SK-N-SH treated with all-trans-retinoic acid at 6 μM for 48 hours (cell line): ENCODE measurements around the gene KCNB1.

Experiments used
- ARNTL ChIP-seq: fragments of 450-650 bp; formaldehyde crosslinking; IDR thresholded peaks from 2 replicates; pipeline ENCODE4 v1.5.0; 2020; ENCODE audit warnings: low read depth, mild to moderate bottlenecking, moderate library complexity, borderline replicate concordance
- CSDC2 ChIP-seq: fragments of 250-450 bp; sonication (Bioruptor Pico); IDR thresholded peaks from 2 replicates; pipeline ENCODE4 v1.5.0; 2020; ENCODE audit warnings: mild to moderate bottlenecking, moderate library complexity
- GLIS3 ChIP-seq: fragments of 250-450 bp; sonication (Bioruptor Pico); IDR thresholded peaks from 2 replicates; pipeline ENCODE4 v1.5.0; 2020; ENCODE audit warnings: mild to moderate bottlenecking, moderate library complexity
- OSR1 ChIP-seq: fragments of 250-450 bp; sonication (Bioruptor Pico); IDR thresholded peaks from 2 replicates; pipeline ENCODE4 v1.8.0; 2022; ENCODE audit warnings: moderate library complexity, mild to moderate bottlenecking, inconsistent platforms
- PATZ1 ChIP-seq: fragments of 250-450 bp; sonication (Bioruptor Pico); IDR thresholded peaks from 2 replicates; pipeline ENCODE4 v1.8.0; 2020; ENCODE audit warnings: mild to moderate bottlenecking, moderate library complexity, borderline replicate concordance
- TCF4 ChIP-seq: fragments of 250-450 bp; sonication (Bioruptor Pico); IDR thresholded peaks from 2 replicates; pipeline ENCODE4 v1.8.0; 2021; ENCODE audit warnings: mild to moderate bottlenecking, moderate library complexity, borderline replicate concordance
- TOX ChIP-seq: fragments of 250-450 bp; sonication (Bioruptor Pico); IDR thresholded peaks from 2 replicates; pipeline ENCODE4 v1.8.0; 2021; ENCODE audit warnings: mild to moderate bottlenecking, moderate library complexity, borderline replicate concordance
- TF ChIP-seq, protein P1 (sequence below): fragments of 250-450 bp; sonication (Bioruptor Pico); IDR thresholded peaks from 2 replicates; pipeline ENCODE4 v1.5.1; 2021; ENCODE audit warnings: mild to moderate bottlenecking, moderate library complexity

DNA sequence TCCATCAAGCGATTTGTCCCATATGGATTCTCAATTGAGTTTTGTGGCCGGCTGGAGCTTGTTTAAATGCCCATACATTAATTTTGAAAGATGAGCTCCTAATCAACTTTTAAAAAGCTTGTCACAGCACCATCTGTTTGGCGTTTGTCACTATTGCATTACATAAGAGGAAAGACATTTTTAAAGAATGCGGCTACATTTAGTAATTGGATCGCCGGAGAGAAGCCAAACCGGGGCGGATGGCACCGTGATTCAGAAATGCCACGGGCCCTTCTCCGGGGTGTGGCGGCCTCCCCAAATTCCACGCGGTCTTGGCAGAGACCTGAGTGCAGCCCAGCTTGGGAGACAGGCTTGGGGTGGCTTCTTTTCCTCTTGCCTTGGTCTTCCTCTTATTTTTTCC lies 136.9 kb downstream of the KCNB1 start:
- TF ChIP-seq CSDC2 = no peak
- 0 out of 2 replicates have a peak, but pooled peaks have one; percentile 32 for TF ChIP-seq TCF4 (CRISPR knock-in tag)
- no peak for TF ChIP-seq PATZ1 (CRISPR knock-in tag)
- no peak for TF ChIP-seq ARNTL (CRISPR knock-in tag)
- TF ChIP-seq TOX (CRISPR knock-in tag) = no peak
- no peak for TF ChIP-seq OSR1 (CRISPR knock-in tag)
- TF ChIP-seq, protein P1, sequence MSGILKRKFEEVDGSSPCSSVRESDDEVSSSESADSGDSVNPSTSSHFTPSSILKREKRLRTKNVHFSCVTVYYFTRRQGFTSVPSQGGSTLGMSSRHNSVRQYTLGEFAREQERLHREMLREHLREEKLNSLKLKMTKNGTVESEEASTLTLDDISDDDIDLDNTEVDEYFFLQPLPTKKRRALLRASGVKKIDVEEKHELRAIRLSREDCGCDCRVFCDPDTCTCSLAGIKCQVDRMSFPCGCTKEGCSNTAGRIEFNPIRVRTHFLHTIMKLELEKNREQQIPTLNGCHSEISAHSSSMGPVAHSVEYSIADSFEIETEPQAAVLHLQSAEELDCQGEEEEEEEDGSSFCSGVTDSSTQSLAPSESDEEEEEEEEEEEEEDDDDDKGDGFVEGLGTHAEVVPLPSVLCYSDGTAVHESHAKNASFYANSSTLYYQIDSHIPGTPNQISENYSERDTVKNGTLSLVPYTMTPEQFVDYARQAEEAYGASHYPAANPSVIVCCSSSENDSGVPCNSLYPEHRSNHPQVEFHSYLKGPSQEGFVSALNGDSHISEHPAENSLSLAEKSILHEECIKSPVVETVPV (CRISPR knock-in tag) = no peak
- 0 out of 2 replicates have a peak, but pooled peaks have one; percentile 53 for TF ChIP-seq GLIS3 (CRISPR knock-in tag)
